Panc1 (cell line): Measurements from ENCODE around the gene NYAP1. TPM values are rescaled to one million over a fixed set of nuclear protein-coding genes. Genes with fewer than 3 reads are reported as not detected.

Experiments used
- ATAC-seq: fragments of 200-7000 bp; cut with Tn5 transposase; 2 replicates; pipeline ENCODE4 v1.9.1; 2020; ENCODE audit warnings: mild to moderate bottlenecking, moderate library complexity
- BruUV-seq: library from RNA; stranded (reverse); fragments of 400-500 nt; replicated peaks from 2 replicates; lab custom pipeline; 2021; lab: Mats Ljungman, UMichigan
- CTCF ChIA-PET: fragments of 300-600 bp; sonication (Branson Sonifier 250); formaldehyde crosslinking; loops from one replicate; lab custom pipeline; 2022; ENCODE audit warnings: antibody characterized with exemption; lab: Charles Lee
- POLR2A ChIA-PET: fragments of 300-600 bp; sonication (Branson Sonifier 250); formaldehyde crosslinking; loops from one replicate; lab custom pipeline; 2022; ENCODE audit warnings: antibody characterized with exemption; lab: Charles Lee
- DNase-seq: peaks from one replicate; pipeline ENCODE4 v3.0.0-alpha.2; 2010; ENCODE audit warnings: low read depth, low spot score
- H3K27ac ChIP-seq: 2 replicates; pipeline ENCODE4 v1.5.1; 2011; ENCODE audit warnings: mild to moderate bottlenecking, low read length, inconsistent platforms
- H3K27me3 ChIP-seq: fragments of 200-500 bp; sonication (Bioruptor generic); 2 replicates; pipeline ENCODE4 v1.6.0; 2014; ENCODE audit warnings: low read length, inconsistent platforms; ENCODE audit not compliant: control insufficient read depth, insufficient read depth
- H3K36me3 ChIP-seq: fragments of 200-500 bp; sonication (Bioruptor generic); 2 replicates; pipeline ENCODE4 v1.5.1; 2014; ENCODE audit warnings: inconsistent platforms, mild to moderate bottlenecking, low read length, moderate library complexity; ENCODE audit not compliant: control insufficient read depth, insufficient read depth
- H3K4me1 ChIP-seq: 2 replicates; pipeline ENCODE4 v1.5.1; 2011; ENCODE audit warnings: inconsistent platforms, mild to moderate bottlenecking, low read length, moderate library complexity; ENCODE audit not compliant: control insufficient read depth, insufficient read depth
- H3K4me3 ChIP-seq, 2 experiments: 2 replicates each; pipeline ENCODE4 v1.5.1; 2011 to 2012; ENCODE audit warnings: low read depth in 2 of 2, low read length in 2 of 2, mild to moderate bottlenecking in 2 of 2, inconsistent platforms in 1 of 2, moderate library complexity in 1 of 2
- H3K9me3 ChIP-seq: fragments of 200-500 bp; sonication (Bioruptor generic); 2 replicates; pipeline ENCODE4 v1.5.1; 2014; ENCODE audit warnings: low read depth, mild to moderate bottlenecking, inconsistent platforms, low read length, moderate library complexity; ENCODE audit not compliant: control insufficient read depth, insufficient read depth
- CTCF ChIP-seq: fragments of 450-650 bp; IDR thresholded peaks from 2 replicates; pipeline ENCODE4 v1.5.1; 2017; ENCODE audit warnings: mild to moderate bottlenecking
- POLR2AphosphoS5 ChIP-seq: IDR thresholded peaks from 2 replicates; pipeline ENCODE4 v1.6.1; 2012; ENCODE audit warnings: mild to moderate bottlenecking, low read depth, low read length, moderate library complexity
- SIN3A ChIP-seq: IDR thresholded peaks from 2 replicates; pipeline ENCODE4 v1.6.1; 2012; ENCODE audit warnings: low read depth, mild to moderate bottlenecking, low read length, moderate library complexity, borderline replicate concordance; ENCODE audit not compliant: insufficient read depth
- TCF7L2 ChIP-seq: IDR thresholded peaks from 2 replicates; pipeline ENCODE4 v1.6.1; 2011; ENCODE audit warnings: mild to moderate bottlenecking, low read depth, low read length, inconsistent platforms
- in situ Hi-C: cut with HindIII; loops from 2 replicates; pipeline ENCODE4 v1.10.0; 2016; ENCODE audit warnings: low sequenced_read_pairs, low pct_unique_long_range_greater_than_20kb
- intact Hi-C: fragments of 100-400 bp; cut with micrococcal nuclease; formaldehyde crosslinking; loops from one replicate; pipeline ENCODE4 v1.10.0; 2022; ENCODE audit not compliant: unreplicated experiment
- total RNA-seq: library from RNA; stranded (reverse); gene quantifications from one replicate; pipeline ENCODE4 v1.2.1, GENCODE V29; 2021; ENCODE audit not compliant: unreplicated experiment
- TF ChIP-seq, protein P1 (sequence below), 2 experiments: IDR thresholded peaks; 2 replicates each; pipeline ENCODE4 v1.6.1; 2011 to 2012; ENCODE audit warnings: low read depth in 2 of 2, control low read depth in 1 of 2, low read length in 1 of 2, mild to moderate bottlenecking in 1 of 2, moderate library complexity in 1 of 2; ENCODE audit not compliant: insufficient read depth in 1 of 2

NYAP1 gene
- total RNA-seq, 1 experiment from 2014 or later, result 4.0 TPM

- H3K4me1 ChIP-seq, result peaks cover 5% of the 10 kb centered on the region
- H3K4me3 ChIP-seq, result no peak overlapping the region
- TF ChIP-seq POLR2AphosphoS5 (no peak), CTCF (no peak), TCF7L2 (no peak), SIN3A (no peak)
- TF ChIP-seq, protein P1, sequence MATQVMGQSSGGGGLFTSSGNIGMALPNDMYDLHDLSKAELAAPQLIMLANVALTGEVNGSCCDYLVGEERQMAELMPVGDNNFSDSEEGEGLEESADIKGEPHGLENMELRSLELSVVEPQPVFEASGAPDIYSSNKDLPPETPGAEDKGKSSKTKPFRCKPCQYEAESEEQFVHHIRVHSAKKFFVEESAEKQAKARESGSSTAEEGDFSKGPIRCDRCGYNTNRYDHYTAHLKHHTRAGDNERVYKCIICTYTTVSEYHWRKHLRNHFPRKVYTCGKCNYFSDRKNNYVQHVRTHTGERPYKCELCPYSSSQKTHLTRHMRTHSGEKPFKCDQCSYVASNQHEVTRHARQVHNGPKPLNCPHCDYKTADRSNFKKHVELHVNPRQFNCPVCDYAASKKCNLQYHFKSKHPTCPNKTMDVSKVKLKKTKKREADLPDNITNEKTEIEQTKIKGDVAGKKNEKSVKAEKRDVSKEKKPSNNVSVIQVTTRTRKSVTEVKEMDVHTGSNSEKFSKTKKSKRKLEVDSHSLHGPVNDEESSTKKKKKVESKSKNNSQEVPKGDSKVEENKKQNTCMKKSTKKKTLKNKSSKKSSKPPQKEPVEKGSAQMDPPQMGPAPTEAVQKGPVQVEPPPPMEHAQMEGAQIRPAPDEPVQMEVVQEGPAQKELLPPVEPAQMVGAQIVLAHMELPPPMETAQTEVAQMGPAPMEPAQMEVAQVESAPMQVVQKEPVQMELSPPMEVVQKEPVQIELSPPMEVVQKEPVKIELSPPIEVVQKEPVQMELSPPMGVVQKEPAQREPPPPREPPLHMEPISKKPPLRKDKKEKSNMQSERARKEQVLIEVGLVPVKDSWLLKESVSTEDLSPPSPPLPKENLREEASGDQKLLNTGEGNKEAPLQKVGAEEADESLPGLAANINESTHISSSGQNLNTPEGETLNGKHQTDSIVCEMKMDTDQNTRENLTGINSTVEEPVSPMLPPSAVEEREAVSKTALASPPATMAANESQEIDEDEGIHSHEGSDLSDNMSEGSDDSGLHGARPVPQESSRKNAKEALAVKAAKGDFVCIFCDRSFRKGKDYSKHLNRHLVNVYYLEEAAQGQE (IDR thresholded peaks at IDR 0.05; ENCODE audit: insufficient read depth in 1 of 2, low read depth in 2 of 2, low read length in 1 of 2), result no peak
- POLR2A ChIA-PET, result interaction anchor here (0.6 to 0.7 kb wide), 3 partner anchors 36 to 411 kb away, joined by 3 to 8 read pairs (median 4); partner anchors contain the start of gene ZCWPW1
- ATAC-seq (no peak), DNase-seq (no peak)
- in situ Hi-C loops, result no loop called here
- no peaks in the 10 kb centered on the region for H3K9me3 ChIP-seq
- H3K27ac ChIP-seq, result no peak overlapping the region
- BruUV-seq, result no TSS peak
- H3K27me3 ChIP-seq, result no peaks in the 10 kb centered on the region
- CTCF ChIA-PET, result interaction anchor here (0.6 to 0.9 kb wide), 2 partner anchors 61 to 228 kb away, joined by 9 to 10 read pairs; no protein-coding TSS in a partner anchor
- H3K36me3 ChIP-seq, result no peaks in the 10 kb centered on the region
- intact Hi-C loops, result no loop called here
Observed at GRCh38 chr7:100464791-100465190, 18.9 kb upstream of the NYAP1 start.

DNA sequence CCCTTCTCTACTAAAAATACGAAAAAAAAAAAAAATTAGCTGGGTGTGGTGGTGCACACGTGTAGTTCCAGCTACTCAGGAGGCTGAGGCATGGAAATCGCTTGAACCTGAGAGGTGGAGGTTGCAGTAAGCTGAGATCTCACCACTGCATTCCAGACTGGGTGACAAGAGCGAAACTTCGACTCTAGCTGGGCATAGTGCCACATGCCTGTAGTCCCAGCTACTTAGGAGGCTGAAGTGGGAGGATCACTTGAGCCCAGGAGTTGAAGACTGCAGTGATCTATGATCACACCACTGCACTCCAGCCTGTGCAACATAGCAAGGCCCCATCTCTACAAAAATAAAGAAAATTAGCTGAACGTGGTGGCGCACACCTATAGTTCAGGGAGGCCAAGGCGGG is 18.4 kb upstream of the NYAP1 start:
- ChIA-PET CTCF (interaction anchor here (0.6 to 1.0 kb wide), 5 partner anchors 19 to 228 kb away, joined by 3 to 10 read pairs (median 4); no protein-coding TSS in a partner anchor), POLR2A (interaction anchor here (0.6 to 0.7 kb wide), 3 partner anchors 37 to 411 kb away, joined by 3 to 8 read pairs (median 4); partner anchors contain the start of gene ZCWPW1)
- Histone ChIP-seq H3K4me3 (no peak overlapping the region), H3K27me3 (no peaks in the 10 kb centered on the region), H3K9me3 (no peaks in the 10 kb centered on the region), H3K36me3 (no peaks in the 10 kb centered on the region), H3K4me1 (peaks cover 9% of the 10 kb centered on the region), H3K27ac (no peak overlapping the region)
- in situ Hi-C loops, result no loop called here
- intact Hi-C loops, result no loop called here
- ATAC-seq, result no peak
- TF ChIP-seq TCF7L2 (no peak), CTCF (no peak), SIN3A (no peak), POLR2AphosphoS5 (no peak)
- TF ChIP-seq, protein P1 (IDR thresholded peaks at IDR 0.05; ENCODE audit: insufficient read depth in 1 of 2, low read depth in 2 of 2, low read length in 1 of 2), result no peak
- DNase-seq, result no peak
- BruUV-seq, result no TSS peak
